Fibroblast of lung (primary cell): Measurements from ENCODE around the gene CD7. TPM values are rescaled to one million over a fixed set of nuclear protein-coding genes. Genes with fewer than 3 reads are reported as not detected.

Experiments
- DNase-seq, 2 donors: peaks; one replicate each; pipeline versions ENCODE4 v3.0.0 to v3.0.0-alpha.2; 2010; ENCODE audit warnings: low read depth in 2 of 2
- H2AFZ ChIP-seq: 2 replicates; pipeline ENCODE4 v1.5.1; 2012; ENCODE audit warnings: low read length, control low read depth, inconsistent platforms
- H3K27ac ChIP-seq: 2 replicates; pipeline ENCODE4 v1.5.1; 2011; ENCODE audit warnings: low read length, control low read depth; ENCODE audit not compliant: insufficient read depth
- H3K27me3 ChIP-seq: 2 replicates; pipeline ENCODE4 v1.5.1; 2011; ENCODE audit warnings: mild to moderate bottlenecking, low read length; ENCODE audit not compliant: control insufficient read depth, insufficient read depth
- H3K36me3 ChIP-seq: 2 replicates; pipeline ENCODE4 v1.5.1; 2011; ENCODE audit warnings: low read length; ENCODE audit not compliant: control insufficient read depth, insufficient read depth
- H3K4me1 ChIP-seq: 2 replicates; pipeline ENCODE4 v1.5.1; 2011; ENCODE audit warnings: low read length; ENCODE audit not compliant: control insufficient read depth, insufficient read depth; ENCODE audit errors: extremely low read depth
- H3K4me2 ChIP-seq: 2 replicates; pipeline ENCODE4 v1.5.1; 2011; ENCODE audit warnings: low read length, control low read depth; ENCODE audit not compliant: insufficient read depth; ENCODE audit errors: extremely low read depth
- H3K4me3 ChIP-seq, 4 experiments: fragments of 200-600 bp in 1 of 4; sonication (generic) in 1 of 4; replicated peaks in 1 of 4; 2 replicates each; pipeline ENCODE4 v1.5.1; 2011 to 2016; ENCODE audit warnings: low read length in 4 of 4, low read depth in 3 of 4, mild to moderate bottlenecking in 3 of 4, control low read depth in 2 of 4, inconsistent platforms in 1 of 4, mixed read lengths in 1 of 4; ENCODE audit not compliant: insufficient read depth in 1 of 4; ENCODE audit errors: control extremely low read depth in 1 of 4
- H3K79me2 ChIP-seq: 2 replicates; pipeline ENCODE4 v1.5.1; 2012; ENCODE audit warnings: mild to moderate bottlenecking, low read length, inconsistent platforms; ENCODE audit not compliant: control insufficient read depth, insufficient read depth
- H3K9ac ChIP-seq: 2 replicates; pipeline ENCODE4 v1.5.1; 2011; ENCODE audit warnings: mild to moderate bottlenecking, low read length, control low read depth; ENCODE audit not compliant: insufficient read depth
- H3K9me3 ChIP-seq: 2 replicates; pipeline ENCODE4 v1.5.1; 2012; ENCODE audit warnings: low read depth, low read length; ENCODE audit not compliant: control insufficient read depth, insufficient read depth
- H4K20me1 ChIP-seq: 2 replicates; pipeline ENCODE4 v1.5.1; 2011; ENCODE audit warnings: low read length; ENCODE audit not compliant: control insufficient read depth, insufficient read depth; ENCODE audit errors: extremely low read depth
- CTCF ChIP-seq, 2 donors: IDR thresholded peaks in 1 of 2; conservative IDR thresholded peaks in 1 of 2; 1 replicate in 1 of 2; 2 replicates in 1 of 2; pipeline ENCODE4 v1.5.1; 2011 to 2012; ENCODE audit warnings: low read length in 2 of 2, control low read depth in 1 of 2, inconsistent platforms in 1 of 2, low read depth in 1 of 2, mild to moderate bottlenecking in 1 of 2
- EZH2 ChIP-seq: IDR thresholded peaks from 2 replicates; pipeline ENCODE4 v1.5.1; 2012; ENCODE audit warnings: low read length, control low read depth, mild to moderate bottlenecking; ENCODE audit errors: missing control alignments
- polyA plus RNA-seq, 2 donors: library from polyadenylated mRNA; depleted of rRNA in 1 of 2; stranded (reverse) in 1 of 2; unstranded in 1 of 2; fragments of >200 nt; gene quantifications; 2 replicates each; pipeline ENCODE4 v1.2.1, GENCODE V29; 2011 to 2012; ENCODE audit warnings: missing spikeins in 1 of 2
- total RNA-seq: library from RNA; depleted of rRNA; stranded (reverse); fragments of >200 nt; gene quantifications from 2 replicates; pipeline ENCODE4 v1.2.1, GENCODE V29; 2014

CD7 gene
- total and polyA plus RNA-seq, 2 donors (not counting 1 experiment from before 2014, with no cell fraction given), result 0.17 TPM; not detected in 1

- Histone ChIP-seq H3K79me2 (no peaks in the 10 kb centered on the region), H3K9ac (no peak overlapping the region), H3K27ac (no peak overlapping the region), H4K20me1 (no peaks in the 10 kb centered on the region), H3K36me3 (no peaks in the 10 kb centered on the region), H3K4me2 (no peak overlapping the region), H3K4me3 (no peak overlapping the region), H3K9me3 (peaks cover 4% of the 10 kb centered on the region), H2AFZ (no peak overlapping the region), H3K4me1 (no peaks in the 10 kb centered on the region), H3K27me3 (no peaks in the 10 kb centered on the region)
- DNase-seq, result no peak
- TF ChIP-seq CTCF (conservative IDR thresholded peaks at IDR 0.05 in 1 of 2, IDR thresholded peaks at IDR 0.05 in 1 of 2; ENCODE audit: low read depth in 1 of 2, low read length in 2 of 2), result no peak
- TF ChIP-seq EZH2, result no peak
Measured at GRCh38 chr17:82323514-82324234, 6.3 kb upstream of the CD7 start.

DNA sequence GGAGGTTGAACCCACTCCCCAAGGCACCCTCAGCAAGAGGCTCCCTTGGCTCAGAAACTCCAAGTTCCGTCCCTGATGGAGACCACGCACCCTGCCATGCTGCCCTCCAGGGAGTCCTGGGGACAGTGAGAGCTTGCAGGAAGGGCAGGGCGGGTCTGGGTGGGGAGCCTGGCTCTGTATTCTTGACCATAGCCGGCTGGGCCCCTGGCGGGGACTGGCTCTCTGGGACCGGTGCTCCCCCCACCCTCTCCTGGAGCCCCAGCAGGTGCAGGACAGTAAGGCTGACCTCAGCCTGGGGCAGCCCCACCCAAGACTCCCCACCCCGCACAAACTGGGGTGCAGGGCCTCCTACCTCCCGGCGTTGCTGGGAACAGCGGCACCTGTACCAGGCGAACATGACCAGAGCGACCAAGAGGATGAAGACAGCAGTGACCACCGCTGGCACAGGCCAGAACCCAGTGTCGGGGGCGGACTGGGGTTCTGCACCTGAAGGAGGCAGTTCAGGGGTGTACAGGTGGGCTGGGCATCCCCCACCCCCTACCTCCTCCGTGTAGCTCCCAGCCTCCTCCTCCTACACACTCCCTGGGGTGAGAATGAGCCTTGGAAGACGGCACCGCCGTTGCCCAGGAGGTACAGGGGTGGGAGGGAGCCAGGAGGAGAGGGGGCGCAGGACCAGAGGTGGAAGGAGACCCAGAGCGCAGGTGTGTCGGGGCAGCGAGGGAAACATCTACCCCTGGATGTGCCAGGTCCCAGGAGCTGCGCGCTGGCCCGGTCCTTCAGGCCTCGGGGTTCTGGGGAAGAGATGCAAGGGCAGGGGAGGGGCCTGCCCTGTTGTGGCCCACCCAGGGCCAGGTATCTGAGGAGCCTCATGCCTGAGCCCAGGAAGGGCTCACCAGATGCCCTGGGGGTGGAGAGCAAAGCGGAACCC is 5.4 kb upstream of the CD7 start:
- Histone ChIP-seq H3K4me2 (no peak overlapping the region), H3K79me2 (no peaks in the 10 kb centered on the region), H3K4me3 (no peak overlapping the region), H3K27me3 (no peaks in the 10 kb centered on the region), H4K20me1 (no peaks in the 10 kb centered on the region), H2AFZ (no peak overlapping the region), H3K27ac (no peak overlapping the region), H3K36me3 (no peaks in the 10 kb centered on the region), H3K9ac (no peak overlapping the region), H3K4me1 (no peaks in the 10 kb centered on the region), H3K9me3 (peaks cover 4% of the 10 kb centered on the region)
- TF ChIP-seq EZH2 (no peak), CTCF (conservative IDR thresholded peaks at IDR 0.05 in 1 of 2, IDR thresholded peaks at IDR 0.05 in 1 of 2; ENCODE audit: low read depth in 1 of 2, low read length in 2 of 2) (no peak)
- DNase-seq, result no peak

DNA sequence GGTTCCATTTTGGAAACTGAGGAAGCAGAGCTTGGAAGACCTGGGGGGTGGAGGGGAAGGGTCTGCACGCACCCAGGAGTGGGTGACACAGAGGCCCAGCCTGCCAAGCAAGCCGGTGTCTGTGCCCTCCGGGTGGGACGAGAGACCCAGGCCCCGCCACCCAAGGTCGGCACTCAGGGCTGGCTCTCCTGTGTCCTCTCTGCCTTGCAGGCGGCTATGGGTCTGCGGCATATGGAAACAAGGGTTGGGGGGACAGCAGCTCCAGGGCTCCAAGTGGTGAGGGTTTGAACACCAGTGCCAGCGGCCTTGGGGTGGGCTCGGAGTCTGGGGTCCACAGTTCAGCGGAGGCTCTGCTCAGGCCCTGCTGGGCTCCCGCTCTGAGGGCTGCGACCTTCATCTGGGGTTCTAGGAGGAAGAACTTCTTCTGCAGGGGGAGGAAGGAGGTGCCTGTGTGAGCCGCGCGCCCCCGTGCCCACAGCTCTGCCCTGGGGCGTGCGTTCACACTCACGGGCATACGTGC is 4.6 kb upstream of the CD7 start:
- no peak for DNase-seq
- Histone ChIP-seq H3K4me3 (no peak overlapping the region), H3K27me3 (no peaks in the 10 kb centered on the region), H3K9ac (no peak overlapping the region), H3K36me3 (no peaks in the 10 kb centered on the region), H3K4me1 (no peaks in the 10 kb centered on the region), H2AFZ (no peak overlapping the region), H4K20me1 (no peaks in the 10 kb centered on the region), H3K79me2 (no peaks in the 10 kb centered on the region), H3K9me3 (peaks cover 4% of the 10 kb centered on the region), H3K27ac (no peak overlapping the region), H3K4me2 (no peak overlapping the region)
- TF ChIP-seq EZH2, result no peak
- TF ChIP-seq CTCF (conservative IDR thresholded peaks at IDR 0.05 in 1 of 2, IDR thresholded peaks at IDR 0.05 in 1 of 2; ENCODE audit: low read depth in 1 of 2, low read length in 2 of 2), result no peak
